ENCODE results near the gene ENPP1.

- TF ChIP-seq CTCF (conservative IDR thresholded peaks at IDR 0.05 in 1 of 2, IDR thresholded peaks at IDR 0.05 in 1 of 2; ENCODE audit: low read depth in 1 of 2, low read length in 2 of 2) = no peak
- TF ChIP-seq EZH2 (IDR thresholded peaks at IDR 0.05; ENCODE audit: low read length, missing control alignments) = no peak
Observed at GRCh38 chr6:131775886-131776285, 31.9 kb upstream of the ENPP1 start.
